Neural progenitor cell (in vitro differentiated cells): ENCODE data around the gene CHRNE. TPM values are rescaled to one million over a fixed set of nuclear protein-coding genes. Genes with fewer than 3 reads are reported as not detected.
A peak's percentile ranks its signal among the peaks of the same experiment; 100 is the strongest.

Experiments used
- DNase-seq: peaks from one replicate; pipeline ENCODE4 v3.0.0-alpha.2; 2016; ENCODE audit warnings: low spot score
- H2AFZ ChIP-seq: fragments of 200-600 bp; sonication (generic); replicated peaks from 2 replicates; pipeline ENCODE4 v1.6.1; 2016; ENCODE audit warnings: antibody characterized with exemption
- H3F3A ChIP-seq: fragments of 200-600 bp; sonication (generic); 2 replicates; pipeline ENCODE4 v1.6.1; 2016; ENCODE audit warnings: antibody characterized with exemption, low read depth
- H3K27ac ChIP-seq: fragments of 200-600 bp; sonication (generic); 2 replicates; pipeline ENCODE4 v1.5.1; 2016; ENCODE audit warnings: mild to moderate bottlenecking
- H3K27me3 ChIP-seq: fragments of 200-600 bp; sonication (generic); 2 replicates; pipeline ENCODE4 v1.6.1; 2016; ENCODE audit warnings: mild to moderate bottlenecking, moderate library complexity
- H3K36me3 ChIP-seq: fragments of 200-600 bp; sonication (generic); 2 replicates; pipeline ENCODE4 v1.5.1; 2016
- H3K4me1 ChIP-seq: fragments of 200-600 bp; sonication (generic); 2 replicates; pipeline ENCODE4 v1.6.1; 2016; ENCODE audit warnings: mixed run types
- H3K4me2 ChIP-seq: fragments of 200-600 bp; sonication (generic); 2 replicates; pipeline ENCODE4 v1.6.1; 2016
- H3K4me3 ChIP-seq: fragments of 200-600 bp; sonication (generic); 2 replicates; pipeline ENCODE4 v1.5.1; 2016
- H3K79me2 ChIP-seq: fragments of 200-600 bp; sonication (generic); 2 replicates; pipeline ENCODE4 v1.6.1; 2016; ENCODE audit warnings: low read depth
- H3K9ac ChIP-seq: fragments of 200-600 bp; sonication (generic); 2 replicates; pipeline ENCODE4 v1.6.1; 2016
- H3K9me3 ChIP-seq: fragments of 200-600 bp; sonication (generic); 2 replicates; pipeline ENCODE4 v1.5.1; 2016; ENCODE audit warnings: low read depth
- H4K20me1 ChIP-seq: fragments of 200-600 bp; sonication (generic); 2 replicates; pipeline ENCODE4 v1.6.1; 2016; ENCODE audit warnings: low read depth
- H3K27ac Mint-ChIP-seq: 3 replicates; pipeline ENCODE4 v1.8.0; 2021; ENCODE audit warnings: mixed read lengths
- H3K27me3 Mint-ChIP-seq: 2 replicates; pipeline ENCODE4 v1.8.0; 2022; ENCODE audit warnings: low read depth, mild to moderate bottlenecking, inconsistent platforms, moderate library complexity, mixed read lengths; ENCODE audit not compliant: insufficient read depth
- H3K36me3 Mint-ChIP-seq: 3 replicates; pipeline ENCODE4 v1.8.0; 2021; ENCODE audit warnings: mixed read lengths
- H3K4me1 Mint-ChIP-seq: 3 replicates; pipeline ENCODE4 v1.8.0; 2021; ENCODE audit warnings: mixed read lengths
- H3K4me3 Mint-ChIP-seq: 3 replicates; pipeline ENCODE4 v1.8.0; 2021; ENCODE audit warnings: mild to moderate bottlenecking, moderate library complexity, mixed read lengths
- H3K9me3 Mint-ChIP-seq: 3 replicates; pipeline ENCODE4 v1.8.0; 2020; ENCODE audit warnings: mixed read lengths
- CTCF ChIP-seq: fragments of 200-600 bp; sonication (generic); IDR thresholded peaks from 2 replicates; pipeline ENCODE4 v1.5.1; 2017; ENCODE audit warnings: antibody characterized with exemption, mild to moderate bottlenecking
- EZH2 ChIP-seq: fragments of 200-600 bp; sonication (generic); IDR thresholded peaks from 2 replicates; pipeline ENCODE4 v1.6.1; 2017; ENCODE audit warnings: antibody characterized with exemption, mild to moderate bottlenecking, moderate library complexity
- EZH2phosphoT487 ChIP-seq: fragments of 200-600 bp; sonication (generic); IDR thresholded peaks from 2 replicates; pipeline ENCODE4 v1.6.1; 2017; ENCODE audit warnings: antibody characterized with exemption
- total RNA-seq: library from RNA; depleted of rRNA; stranded (reverse); fragments of >200 nt; gene quantifications from 2 replicates; pipeline ENCODE4 v1.2.3, GENCODE V29; 2015; ENCODE audit warnings: low replicate concordance

Gene CHRNE
- total RNA-seq, 1 donor from 2014 or later, result not detected

- Mint-ChIP-seq H3K36me3 (peaks cover 17% of the 10 kb centered on the region), H3K4me1 (peaks cover 47% of the 10 kb centered on the region), H3K27me3 (peaks cover 2% of the 10 kb centered on the region), H3K27ac (peak overlapping the region; percentile 50), H3K4me3 (peak overlapping the region; percentile 35), H3K9me3 (no peaks in the 10 kb centered on the region)
- Histone ChIP-seq H3K36me3 (no peaks in the 10 kb centered on the region), H3K27me3 (no peaks in the 10 kb centered on the region), H4K20me1 (no peaks in the 10 kb centered on the region), H3K4me3 (no peak overlapping the region), H3F3A (peaks cover 25% of the 10 kb centered on the region), H2AFZ (no peak overlapping the region), H3K4me1 (peaks cover 42% of the 10 kb centered on the region), H3K9ac (no peak overlapping the region), H3K79me2 (peaks cover 22% of the 10 kb centered on the region), H3K4me2 (no peak overlapping the region), H3K9me3 (no peaks in the 10 kb centered on the region), H3K27ac (no peak overlapping the region)
- DNase-seq, result no peak
- TF ChIP-seq EZH2phosphoT487 (no peak), EZH2 (no peak), CTCF (no peak)
Measured at GRCh38 chr17:4856937-4857314, 46.0 kb downstream of the CHRNE start.

DNA sequence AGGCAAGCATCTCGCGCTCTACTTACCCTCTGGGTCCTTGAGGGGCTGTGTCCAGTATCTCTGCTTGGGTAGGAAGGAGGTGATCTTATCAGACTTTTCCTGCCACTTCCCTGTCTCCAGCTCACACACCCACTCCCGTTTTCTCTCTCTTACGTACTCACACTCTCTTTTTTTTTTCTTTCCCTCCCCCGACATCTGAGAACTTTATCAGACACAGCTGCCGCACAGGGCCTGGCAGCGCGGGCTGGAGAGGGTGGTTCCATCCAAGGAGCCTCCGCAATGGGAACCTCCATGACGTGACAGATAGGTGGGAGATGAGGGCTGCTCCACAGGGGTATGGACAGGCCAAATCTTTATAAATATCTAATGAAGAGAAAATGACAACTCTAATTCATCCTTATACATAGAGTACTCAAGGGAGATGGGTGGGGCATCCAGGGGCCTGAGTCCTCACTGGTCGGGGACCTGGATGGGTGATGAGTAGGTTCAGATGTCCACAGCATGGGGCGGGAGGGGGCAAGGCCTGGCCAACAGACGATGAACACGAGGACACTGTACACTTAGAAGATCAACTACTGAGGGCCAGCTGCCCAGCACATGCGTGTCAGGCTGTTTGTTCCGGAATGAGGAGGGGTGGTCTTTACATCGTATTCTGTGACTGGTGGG, 46.5 kb downstream of the CHRNE start:
- H3K27me3 Mint-ChIP-seq, result peaks cover 2% of the 10 kb centered on the region
- no peak overlapping the region for H3K9ac ChIP-seq
- H3K36me3 ChIP-seq, result no peaks in the 10 kb centered on the region
- H3K36me3 Mint-ChIP-seq, result peaks cover 17% of the 10 kb centered on the region
- H3K4me1 ChIP-seq, result peaks cover 44% of the 10 kb centered on the region
- peaks cover 28% of the 10 kb centered on the region for H3F3A ChIP-seq
- H3K9me3 ChIP-seq, result no peaks in the 10 kb centered on the region
- H3K79me2 ChIP-seq, result peaks cover 18% of the 10 kb centered on the region
- no peak for DNase-seq
- H3K4me3 Mint-ChIP-seq, result no peak overlapping the region
- no peak overlapping the region for H3K27ac ChIP-seq
- H3K9me3 Mint-ChIP-seq, result no peaks in the 10 kb centered on the region
- H2AFZ ChIP-seq, result no peak overlapping the region
- peaks cover 47% of the 10 kb centered on the region for H3K4me1 Mint-ChIP-seq
- H3K4me3 ChIP-seq, result no peak overlapping the region
- TF ChIP-seq EZH2phosphoT487, result no peak
- no peak for TF ChIP-seq EZH2
- TF ChIP-seq CTCF, result no peak
- H3K27ac Mint-ChIP-seq, result peak overlapping the region; percentile 50
- no peak overlapping the region for H3K4me2 ChIP-seq
- H3K27me3 ChIP-seq, result no peaks in the 10 kb centered on the region
- peaks cover under 1% of the 10 kb centered on the region for H4K20me1 ChIP-seq

DNA sequence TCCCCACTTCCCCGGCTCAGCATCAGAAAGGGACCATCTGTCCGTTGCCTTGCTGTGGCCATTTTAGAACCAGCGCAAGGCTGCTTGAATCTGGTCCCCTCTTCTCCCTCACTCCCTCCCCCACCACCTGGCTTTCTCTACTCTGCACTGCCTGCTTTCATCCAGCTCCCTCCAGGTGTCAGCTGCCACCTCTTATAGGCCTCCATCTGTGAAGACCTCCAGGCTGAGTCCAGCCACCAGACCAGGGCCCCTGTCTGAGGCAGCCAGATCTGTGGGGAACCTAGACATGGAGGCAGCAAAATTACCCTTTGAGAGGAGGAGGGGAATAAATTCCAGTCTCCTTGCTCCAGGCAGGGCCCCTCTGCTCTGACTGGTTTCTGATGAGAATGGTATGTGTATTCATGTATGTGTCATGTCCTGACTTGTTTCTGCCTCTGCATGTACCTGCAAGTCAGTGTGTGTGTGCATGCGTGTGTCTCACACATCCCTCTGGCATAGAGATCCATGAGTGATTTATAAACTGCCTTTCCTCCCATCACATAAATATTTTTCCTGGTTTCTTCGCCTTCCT, 48.7 kb downstream of the CHRNE start:
- peaks cover 5% of the 10 kb centered on the region for H4K20me1 ChIP-seq
- no peak for DNase-seq
- no peak overlapping the region for H3K4me3 ChIP-seq
- H3K79me2 ChIP-seq, result peaks cover 12% of the 10 kb centered on the region
- no peaks in the 10 kb centered on the region for H3K9me3 ChIP-seq
- no peak overlapping the region for H3K4me2 ChIP-seq
- H3K4me1 ChIP-seq, result peaks cover 39% of the 10 kb centered on the region
- no peaks in the 10 kb centered on the region for H3K27me3 ChIP-seq
- no peak overlapping the region for H3K9ac ChIP-seq
- no peaks in the 10 kb centered on the region for H3K36me3 ChIP-seq
- Mint-ChIP-seq H3K36me3 (peaks cover 16% of the 10 kb centered on the region), H3K27me3 (peaks cover 4% of the 10 kb centered on the region), H3K4me1 (peaks cover 43% of the 10 kb centered on the region), H3K27ac (peak overlapping the region; percentile 55), H3K9me3 (no peaks in the 10 kb centered on the region), H3K4me3 (peak overlapping the region; percentile 19)
- H3K27ac ChIP-seq, result no peak overlapping the region
- no peak for TF ChIP-seq EZH2
- no peak for TF ChIP-seq EZH2phosphoT487
- no peak for TF ChIP-seq CTCF
- no peak overlapping the region for H2AFZ ChIP-seq
- H3F3A ChIP-seq, result peaks cover 29% of the 10 kb centered on the region
